Gastroesophageal sphincter (tissue), 3 donors: ENCODE results near the gene DNM3.

Experiments used
- CTCF ChIP-seq, 4 experiments: fragments of 200-600 bp in 2 of 4; fragments of 450-650 bp in 2 of 4; sonication (generic) in 1 of 4; IDR thresholded peaks; one replicate each; pipeline ENCODE4 v1.5.1; 2017 to 2019; ENCODE audit warnings: antibody characterized with exemption in 4 of 4, mild to moderate bottlenecking in 2 of 4, moderate library complexity in 2 of 4
- EP300 ChIP-seq: sonication (generic); formaldehyde crosslinking; IDR thresholded peaks from one replicate; pipeline ENCODE4 v1.6.1; 2017; ENCODE audit warnings: antibody characterized with exemption, mild to moderate bottlenecking
- POLR2A ChIP-seq, 2 donors: fragments of 450-650 bp; IDR thresholded peaks; one replicate each; pipeline ENCODE4 v1.6.1; 2017; ENCODE audit warnings: antibody characterized with exemption in 2 of 2, mild to moderate bottlenecking in 2 of 2, moderate library complexity in 1 of 2
- POLR2AphosphoS5 ChIP-seq: sonication (generic); formaldehyde crosslinking; IDR thresholded peaks from one replicate; pipeline ENCODE4 v1.6.1; 2017; ENCODE audit warnings: antibody characterized with exemption

GRCh38 chr1:171800851-171801250 lies 40.4 kb upstream of the DNM3 start:
- no peak for TF ChIP-seq POLR2A (IDR thresholded peaks at IDR 0.05)
- no peak for TF ChIP-seq CTCF (IDR thresholded peaks at IDR 0.05)
- no peak for TF ChIP-seq EP300
- TF ChIP-seq POLR2AphosphoS5, result no peak
